ENCODE measurements around the gene MBD5. TPM values are rescaled to one million over a fixed set of nuclear protein-coding genes. Genes with fewer than 3 reads are reported as not detected.

MBD5 gene
- total and polyA plus RNA-seq, 2 of the 4 experiments (the other 2 are of a cell fraction): 9.8 to 14.2 TPM

DNA sequence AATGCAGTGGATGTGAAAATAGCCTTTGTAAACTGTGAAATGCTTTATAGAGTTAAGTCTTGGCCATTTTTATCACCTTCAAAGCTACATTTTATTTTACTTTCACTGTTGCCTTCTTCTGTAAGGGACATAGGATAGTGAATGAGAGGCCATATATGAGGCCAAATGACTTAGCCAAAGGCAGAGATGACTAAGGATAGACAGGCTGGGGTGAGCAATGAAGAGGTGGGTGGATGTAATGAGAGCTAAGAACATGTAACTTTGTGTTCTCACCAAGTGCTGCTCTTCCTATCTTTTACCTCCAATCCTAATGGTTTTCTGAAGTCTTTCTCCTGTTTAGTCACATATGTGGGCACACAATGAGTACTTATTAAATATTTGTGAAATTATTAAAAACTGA lies 101.9 kb downstream of the MBD5 start:
- H4K5ac ChIP-seq (ENCODE audit: low read depth, low read length): no peak overlapping the region
- H2AK9ac ChIP-seq (replicated peaks; ENCODE audit: low read depth, low read length, poor library complexity): no peak overlapping the region
- dilution Hi-C loops (cut with HindIII; ENCODE audit: low sequenced_read_pairs, unreplicated experiment): no loop called here
- H3K9me3 ChIP-seq (ENCODE audit: control insufficient read depth, insufficient read depth, low read length): no peaks in the 10 kb centered on the region
- no peak overlapping the region for H3K56ac ChIP-seq (ENCODE audit: extremely low read depth, insufficient read depth, low read length)
- POLR2A ChIA-PET (ENCODE audit: unreplicated experiment): no interaction called here
- no peaks in the 10 kb centered on the region for H4K20me1 ChIP-seq (ENCODE audit: insufficient read depth, low read length)
- no peak overlapping the region for H2AFZ ChIP-seq (replicated peaks; ENCODE audit: low read length, poor library complexity)
- H4K91ac ChIP-seq (ENCODE audit: insufficient read depth, low read depth, low read length): no peak overlapping the region
- H3K14ac ChIP-seq (replicated peaks; ENCODE audit: low read depth, low read length): no peak overlapping the region
- H3K4me1 ChIP-seq (ENCODE audit: control insufficient read depth, insufficient read depth, low read length): no peaks in the 10 kb centered on the region
- intact Hi-C loops (cut with micrococcal nuclease): no loop called here
- H3K9ac ChIP-seq (ENCODE audit: low read depth, low read length): no peak overlapping the region
- no peaks in the 10 kb centered on the region for H3K9me1 ChIP-seq (ENCODE audit: insufficient read depth, low read length)
- H3K27me3 ChIP-seq (ENCODE audit: control insufficient read depth, insufficient read depth, low read length): no peaks in the 10 kb centered on the region
- H2BK5ac ChIP-seq (ENCODE audit: low read depth, low read length, poor library complexity, severe bottlenecking): no peak overlapping the region
- no peak overlapping the region for H2BK20ac ChIP-seq (ENCODE audit: low read depth, low read length)
- no peak overlapping the region for H2BK15ac ChIP-seq (ENCODE audit: low read depth, low read length)
- H3K79me1 ChIP-seq (ENCODE audit: low read depth in 1 of 2, low read length in 2 of 2): peaks cover 3 to 5% of the 10 kb centered on the region in 2 experiments; a peak in 2 of 4 replicates
- no peak overlapping the region for H3K27ac ChIP-seq (ENCODE audit: insufficient read depth, low read length)
- no TSS peak for BruUV-seq (replicated peaks)
- CTCF ChIA-PET: no interaction called here
- H3K4me2 ChIP-seq (ENCODE audit: low read depth, low read length): no peak overlapping the region
- in situ Hi-C loops (cut with MboI; ENCODE audit: low sequenced_read_pairs): no loop called here
- ATAC-seq (ENCODE audit: low read depth): peak; percentile 54
- no peak overlapping the region for H3K23ac ChIP-seq (ENCODE audit: low read depth, low read length)
- H2BK120ac ChIP-seq (ENCODE audit: low read depth, low read length): no peak overlapping the region
- H3K4me3 ChIP-seq (ENCODE audit: insufficient read depth, low read depth, low read length): no peak overlapping the region
- peak; percentile 86 for DNase-seq
- H3K4ac ChIP-seq (ENCODE audit: low read depth, low read length): no peak overlapping the region
- no peaks in the 10 kb centered on the region for H3K36me3 ChIP-seq (ENCODE audit: control insufficient read depth, insufficient read depth, low read length)
- no peak overlapping the region for H3K18ac ChIP-seq (ENCODE audit: low read depth, low read length)
- no peak overlapping the region for H2AK5ac ChIP-seq (ENCODE audit: low read depth, low read length)
- H4K8ac ChIP-seq (ENCODE audit: low read depth in 2 of 2, low read length in 2 of 2): no peak overlapping the region; a peak in 1 of 4 replicates
- TF ChIP-seq CEBPB (IDR thresholded peaks at IDR 0.05; ENCODE audit: low read depth, low read length): no peak
- TF ChIP-seq FOS (IDR thresholded peaks at IDR 0.05; ENCODE audit: low read depth, low read length): 0 out of 2 replicates have a peak, but pooled peaks have one; percentile 17

All from IMR-90 (cell line).